Progenitor cell of endocrine pancreas (in vitro differentiated cells): ENCODE results near the gene PARP14. TPM values are rescaled to one million over a fixed set of nuclear protein-coding genes. Genes with fewer than 3 reads are reported as not detected.
"Not testable (repeated sequence)": the region's sequence is repeated elsewhere in the genome, so short reads cannot be mapped to it uniquely, and the experiment has no call there.

Experiments used
- DNase-seq: peaks from one replicate; pipeline ENCODE4 v3.0.0; 2021; ENCODE audit warnings: low spot score; ENCODE audit not compliant: unreplicated experiment
- H3K27ac Mint-ChIP-seq: 2 replicates; pipeline ENCODE4 v1.8.0; 2021; ENCODE audit warnings: mild to moderate bottlenecking, moderate library complexity, mixed read lengths
- H3K27me3 Mint-ChIP-seq: 2 replicates; pipeline ENCODE4 v1.8.0; 2021; ENCODE audit warnings: mixed read lengths
- H3K36me3 Mint-ChIP-seq: 2 replicates; pipeline ENCODE4 v1.8.0; 2022; ENCODE audit warnings: mixed read lengths; ENCODE audit not compliant: insufficient read depth
- H3K4me1 Mint-ChIP-seq: 2 replicates; pipeline ENCODE4 v1.8.0; 2021; ENCODE audit warnings: low read depth, mixed read lengths
- H3K4me3 Mint-ChIP-seq: 2 replicates; pipeline ENCODE4 v1.8.0; 2021; ENCODE audit warnings: low read depth, mild to moderate bottlenecking, moderate library complexity, mixed read lengths
- H3K9me3 Mint-ChIP-seq: 2 replicates; pipeline ENCODE4 v1.8.0; 2021; ENCODE audit warnings: low read depth, mixed read lengths
- total RNA-seq: library from RNA; stranded (reverse); gene quantifications from 2 replicates; pipeline ENCODE4 v1.2.1, GENCODE V29; 2021
- TF ChIP-seq, protein P1 (sequence below): fragments of 200-600 bp; sonication (generic); IDR thresholded peaks from one replicate; pipeline ENCODE4 v1.5.0; 2021; ENCODE audit warnings: antibody characterized with exemption, mild to moderate bottlenecking; ENCODE audit not compliant: unreplicated experiment

The PARP14 gene
- total RNA-seq, 1 donor from 2014 or later = 20.0 TPM

DNA sequence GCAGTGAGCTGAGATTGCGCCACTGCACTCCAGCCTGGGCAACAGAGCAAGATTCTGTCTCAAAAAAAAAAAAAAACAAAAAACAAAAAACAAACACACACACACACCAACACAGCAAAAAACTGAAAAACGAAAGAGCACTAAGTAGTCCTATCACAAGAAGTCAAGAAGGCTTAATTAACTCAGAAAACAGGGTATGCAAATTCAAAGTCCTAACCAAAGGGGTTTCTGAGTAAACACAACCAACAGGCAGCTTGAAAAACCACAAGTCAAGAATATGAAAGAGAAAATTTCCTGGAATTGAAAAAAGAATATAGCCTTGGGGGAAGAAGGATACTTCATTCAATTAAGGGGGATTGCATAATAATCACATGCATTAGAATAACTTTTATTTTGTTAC lies 37.7 kb upstream of the PARP14 start:
- no peaks in the 10 kb centered on the region for H3K27me3 Mint-ChIP-seq
- TF ChIP-seq, protein P1, sequence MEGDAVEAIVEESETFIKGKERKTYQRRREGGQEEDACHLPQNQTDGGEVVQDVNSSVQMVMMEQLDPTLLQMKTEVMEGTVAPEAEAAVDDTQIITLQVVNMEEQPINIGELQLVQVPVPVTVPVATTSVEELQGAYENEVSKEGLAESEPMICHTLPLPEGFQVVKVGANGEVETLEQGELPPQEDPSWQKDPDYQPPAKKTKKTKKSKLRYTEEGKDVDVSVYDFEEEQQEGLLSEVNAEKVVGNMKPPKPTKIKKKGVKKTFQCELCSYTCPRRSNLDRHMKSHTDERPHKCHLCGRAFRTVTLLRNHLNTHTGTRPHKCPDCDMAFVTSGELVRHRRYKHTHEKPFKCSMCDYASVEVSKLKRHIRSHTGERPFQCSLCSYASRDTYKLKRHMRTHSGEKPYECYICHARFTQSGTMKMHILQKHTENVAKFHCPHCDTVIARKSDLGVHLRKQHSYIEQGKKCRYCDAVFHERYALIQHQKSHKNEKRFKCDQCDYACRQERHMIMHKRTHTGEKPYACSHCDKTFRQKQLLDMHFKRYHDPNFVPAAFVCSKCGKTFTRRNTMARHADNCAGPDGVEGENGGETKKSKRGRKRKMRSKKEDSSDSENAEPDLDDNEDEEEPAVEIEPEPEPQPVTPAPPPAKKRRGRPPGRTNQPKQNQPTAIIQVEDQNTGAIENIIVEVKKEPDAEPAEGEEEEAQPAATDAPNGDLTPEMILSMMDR = no peak
- peaks cover 7% of the 10 kb centered on the region for H3K4me1 Mint-ChIP-seq
- no peak for DNase-seq
- H3K27ac Mint-ChIP-seq = no peak overlapping the region
- no peaks in the 10 kb centered on the region for H3K9me3 Mint-ChIP-seq
- no peak overlapping the region for H3K4me3 Mint-ChIP-seq
- H3K36me3 Mint-ChIP-seq = no peaks in the 10 kb centered on the region

DNA sequence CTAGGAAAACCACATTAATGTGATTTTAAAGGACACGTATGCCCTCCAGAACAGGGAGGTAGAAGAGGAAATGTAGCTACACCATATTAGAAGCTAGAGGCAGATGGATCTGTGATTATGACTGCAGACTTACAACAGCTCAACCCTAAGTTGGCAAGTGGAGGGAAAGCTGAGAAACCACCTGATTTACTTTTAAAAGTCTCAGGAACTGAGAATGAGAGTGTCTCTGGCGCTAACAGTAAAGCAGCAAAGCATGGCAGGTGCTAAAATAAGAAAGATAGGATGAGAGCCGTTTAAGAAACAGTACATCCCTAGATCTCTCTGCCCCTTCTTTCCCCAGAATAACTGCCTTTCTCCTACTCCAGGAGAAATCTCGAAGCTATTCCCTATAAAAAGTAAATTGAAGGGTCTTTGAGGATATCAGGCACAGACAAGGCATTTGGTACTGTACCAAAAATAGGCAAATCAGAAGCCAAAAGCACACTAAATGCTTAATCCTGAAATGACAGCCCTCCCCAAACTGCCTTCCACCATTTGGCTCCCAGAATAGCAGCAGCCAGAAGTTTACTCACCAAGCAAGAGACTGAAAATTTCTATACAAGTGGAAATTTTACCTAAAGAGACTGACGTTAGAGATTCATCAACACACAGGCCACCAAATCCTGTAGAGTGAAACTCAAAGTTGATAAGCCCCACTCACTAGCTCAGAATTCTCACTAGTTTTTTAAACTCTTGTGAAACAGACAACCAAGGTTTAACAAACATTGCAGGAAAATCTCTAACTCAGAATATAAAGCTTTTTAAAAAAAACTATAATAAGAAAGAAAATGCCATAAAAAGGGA lies 34.3 kb upstream of the PARP14 start:
- no peak for DNase-seq
- no peaks in the 10 kb centered on the region for H3K9me3 Mint-ChIP-seq
- H3K4me3 Mint-ChIP-seq = no peak overlapping the region
- no peak overlapping the region for H3K27ac Mint-ChIP-seq
- no peaks in the 10 kb centered on the region for H3K36me3 Mint-ChIP-seq
- H3K27me3 Mint-ChIP-seq = no peaks in the 10 kb centered on the region
- peaks cover 7% of the 10 kb centered on the region for H3K4me1 Mint-ChIP-seq
- TF ChIP-seq, protein P1 = no peak

DNA sequence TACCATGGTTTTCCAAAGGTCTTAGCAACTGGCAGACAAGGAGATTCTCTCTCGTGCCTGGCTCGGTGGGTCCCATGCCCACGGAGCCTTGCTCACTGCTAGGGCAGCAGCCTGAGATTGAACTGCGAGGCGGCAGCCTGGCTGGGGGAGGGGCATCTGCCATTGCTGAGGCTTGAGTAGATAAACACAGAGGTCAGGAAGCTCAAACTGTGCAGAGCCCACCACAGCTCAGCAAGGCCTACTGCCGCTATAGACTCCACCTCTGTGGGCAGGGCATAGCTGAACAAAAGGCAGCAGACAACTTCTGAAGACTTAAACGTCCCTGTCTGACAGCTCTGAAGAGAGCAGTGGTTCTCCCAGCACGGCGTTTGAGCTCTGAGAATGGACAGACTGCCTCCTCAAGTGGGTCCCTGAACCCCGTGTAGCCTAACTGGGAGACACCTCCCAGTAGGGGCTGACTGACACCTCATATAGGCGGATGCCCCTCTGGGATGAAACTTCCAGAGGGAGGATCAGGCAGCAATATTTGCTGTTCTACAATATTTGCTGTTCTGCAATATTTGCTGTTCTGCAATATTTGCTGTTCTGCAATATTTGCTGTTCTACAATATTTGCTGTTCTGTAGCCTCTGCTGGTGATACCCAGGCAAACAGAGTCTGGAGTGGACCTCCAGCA lies 29.3 kb upstream of the PARP14 start:
- not testable (repeated sequence) for H3K4me1 Mint-ChIP-seq, H3K36me3 Mint-ChIP-seq, H3K27me3 Mint-ChIP-seq, H3K4me3 Mint-ChIP-seq, H3K9me3 Mint-ChIP-seq, H3K27ac Mint-ChIP-seq, DNase-seq

DNA sequence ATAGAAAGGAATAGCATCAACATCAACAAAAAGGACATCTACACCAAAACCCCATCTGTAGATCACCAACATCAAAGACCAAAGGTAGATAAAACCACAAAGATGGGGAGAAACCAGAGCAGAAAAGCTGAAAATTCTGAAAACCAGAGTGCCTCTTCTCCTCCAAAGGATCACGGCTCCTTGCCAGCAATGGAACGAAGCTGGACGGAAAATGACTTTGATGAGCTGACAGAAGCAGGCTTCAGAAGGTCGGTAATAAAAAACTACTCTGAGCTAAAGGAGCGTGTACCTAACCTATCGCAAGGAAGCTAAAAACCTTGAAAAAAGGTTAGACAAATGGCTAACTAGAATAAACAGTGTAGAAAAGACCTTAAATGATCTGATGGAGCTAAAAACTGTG lies 28.7 kb upstream of the PARP14 start:
- not testable (repeated sequence) for DNase-seq, H3K27ac Mint-ChIP-seq, H3K4me3 Mint-ChIP-seq, H3K36me3 Mint-ChIP-seq, H3K9me3 Mint-ChIP-seq, H3K27me3 Mint-ChIP-seq, H3K4me1 Mint-ChIP-seq

DNA sequence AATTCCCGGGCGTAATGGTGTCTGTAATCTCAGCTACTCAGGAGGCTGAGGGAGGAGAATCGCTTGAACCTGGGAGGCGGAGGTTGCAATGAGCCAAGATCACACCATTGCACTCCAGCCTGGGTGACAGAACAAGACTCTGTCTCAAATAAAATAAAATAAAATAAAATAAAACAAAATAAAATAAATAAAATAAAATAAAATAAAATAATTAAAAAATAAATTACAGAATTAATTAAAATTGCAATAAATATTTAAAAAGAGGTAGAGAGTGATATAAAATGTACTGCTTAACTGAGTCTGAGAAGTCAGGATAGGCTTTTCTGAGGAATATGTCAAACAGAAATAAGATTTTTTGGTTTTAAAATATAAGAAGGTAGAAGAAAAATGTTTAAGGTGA lies 22.3 kb upstream of the PARP14 start:
- not testable (repeated sequence) for DNase-seq, H3K4me1 Mint-ChIP-seq, H3K27ac Mint-ChIP-seq, H3K4me3 Mint-ChIP-seq, H3K36me3 Mint-ChIP-seq
- Mint-ChIP-seq H3K27me3 (peaks cover 14% of the 10 kb centered on the region), H3K9me3 (peaks cover 14% of the 10 kb centered on the region)

DNA sequence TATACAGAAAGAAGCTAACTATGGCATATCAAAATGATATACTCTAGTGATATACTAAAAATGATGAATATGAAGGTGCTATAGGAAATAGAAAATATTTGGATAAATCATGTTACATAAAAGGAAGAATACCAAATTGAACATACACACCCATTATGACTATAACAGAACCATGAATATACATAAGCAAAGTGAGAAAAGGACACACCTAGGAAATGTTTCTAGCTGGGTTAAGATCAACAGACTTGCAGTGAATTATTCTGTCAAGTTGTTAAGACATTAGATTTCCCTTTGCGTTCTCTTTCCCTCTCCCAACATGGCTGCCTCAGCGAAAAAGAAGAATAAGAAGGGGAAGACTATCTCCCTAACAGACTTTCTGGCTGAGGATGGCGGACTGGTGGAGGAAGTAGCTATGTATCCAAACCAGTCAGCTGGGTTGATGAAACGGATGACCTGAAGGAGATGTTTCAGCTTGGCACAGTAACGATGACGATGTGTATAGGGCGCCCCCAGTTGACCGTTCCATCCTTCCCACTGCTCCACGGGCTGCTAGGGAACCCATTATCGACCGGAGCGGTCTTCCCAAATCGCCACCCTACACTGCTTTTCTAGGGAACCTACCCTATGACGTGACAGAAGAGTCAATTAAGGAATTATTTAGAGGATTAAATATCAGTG lies 20.2 kb upstream of the PARP14 start:
- Mint-ChIP-seq H3K36me3 (peaks cover 3% of the 10 kb centered on the region), H3K4me1 (no peaks in the 10 kb centered on the region), H3K4me3 (no peak overlapping the region), H3K27ac (no peak overlapping the region), H3K27me3 (peaks cover 14% of the 10 kb centered on the region), H3K9me3 (peaks cover 14% of the 10 kb centered on the region)
- TF ChIP-seq, protein P1 = no peak
- DNase-seq = no peak
